Renal cortex interstitium (tissue), 15 donors: ENCODE results near the gene CAPN13. TPM values are rescaled to one million over a fixed set of nuclear protein-coding genes. Genes with fewer than 3 reads are reported as not detected.
A peak's percentile ranks its signal among the peaks of the same experiment; 100 is the strongest.

Experiments used
- DNase-seq, 11 donors: peaks; one replicate each; pipeline ENCODE4 v3.0.0-alpha.2; 2013; ENCODE audit warnings: low read depth in 9 of 11, low spot score in 4 of 11; ENCODE audit errors: extremely low read depth in 1 of 11
- long read RNA-seq, 16 experiments: transcript quantifications; one replicate each; lab custom pipeline, GENCODE V29; 2026
- polyA plus RNA-seq, 3 donors: library from polyadenylated mRNA; unstranded; fragments of 120-200 nt; gene quantifications; one replicate each; pipeline ENCODE4 v1.2.1, GENCODE V29; 2013; ENCODE audit not compliant: insufficient read length in 3 of 3

Gene CAPN13
- polyA plus RNA-seq: 1 to 10 TPM; 1.2 to 3.2 (median 2.2) TPM
- long read RNA-seq, donor 1: 0 reads
- long read RNA-seq, donor 2: 0 reads
- long read RNA-seq, donor 3: 0 reads
- long read RNA-seq, donor 4: 0 reads
- long read RNA-seq, donor 5: 0 reads
- long read RNA-seq, donor 6: 0 reads
- long read RNA-seq, donor 7: 0 reads
- long read RNA-seq, donor 8: 0 reads
- long read RNA-seq, donor 9: 0 reads
- long read RNA-seq, donor 10: 0 reads
- long read RNA-seq, donor 11: 0 reads
- long read RNA-seq, donor 12: 0 reads
- long read RNA-seq, donor 13: 0 reads
- long read RNA-seq, donor 14: 0 reads
- long read RNA-seq, donor 15: 0 reads
- long read RNA-seq, donor 16: 0 reads

GRCh38 chr2:30807249-30807648 is at the start of gene CAPN13:
Gene CAPN13 (minus strand): TSS chr2:30807446. CDS start chr2:30787325, 20,121 bp downstream.
- peak in 2 of 11 donors; percentile 12 to 24 for DNase-seq

GRCh38 chr2:30847841-30848240 is 40.6 kb upstream of the CAPN13 start:
- DNase-seq: no peak

- no peak for DNase-seq
Observed at GRCh38 chr2:30847329-30847728, 40.1 kb upstream of the CAPN13 start.

GRCh38 chr2:30828586-30828985 is 21.3 kb upstream of the CAPN13 start:
- DNase-seq: no peak

- DNase-seq: no peak
Observed at GRCh38 chr2:30826916-30827315, 19.7 kb upstream of the CAPN13 start.

GRCh38 chr2:30826481-30826880 is 19.2 kb upstream of the CAPN13 start:
- no peak for DNase-seq

GRCh38 chr2:30823452-30823851 is 16.2 kb upstream of the CAPN13 start:
- no peak for DNase-seq

GRCh38 chr2:30821960-30822359 is 14.7 kb upstream of the CAPN13 start:
- no peak for DNase-seq

- no peak for DNase-seq
Observed at GRCh38 chr2:30820381-30821055, 13.3 kb upstream of the CAPN13 start.

- DNase-seq: no peak
Observed at GRCh38 chr2:30809938-30810337, 2.7 kb upstream of the CAPN13 start.

GRCh38 chr2:30808695-30809094 is 1.4 kb upstream of the CAPN13 start:
- no peak for DNase-seq

- DNase-seq: no peak
Observed at GRCh38 chr2:30803281-30803680, 4.0 kb downstream of the CAPN13 start.

- no peak for DNase-seq
Observed at GRCh38 chr2:30802611-30803010, 4.6 kb downstream of the CAPN13 start.

- DNase-seq: no peak
Observed at GRCh38 chr2:30801821-30802455, 5.3 kb downstream of the CAPN13 start.

GRCh38 chr2:30800159-30800558 is 7.1 kb downstream of the CAPN13 start:
- DNase-seq: no peak

- DNase-seq: no peak
Observed at GRCh38 chr2:30799366-30799765, 7.9 kb downstream of the CAPN13 start.

- peak; percentile 20 to 78 (median 40) for DNase-seq
Observed at GRCh38 chr2:30798536-30798991, 8.7 kb downstream of the CAPN13 start.

GRCh38 chr2:30797381-30798015 is 9.7 kb downstream of the CAPN13 start:
- DNase-seq: no peak

GRCh38 chr2:30796699-30797098 is 10.5 kb downstream of the CAPN13 start:
- DNase-seq: no peak

GRCh38 chr2:30792521-30792920 is 14.7 kb downstream of the CAPN13 start:
- DNase-seq: no peak
